Caki2 (cell line): ENCODE results near the gene QPCTL. TPM values are rescaled to one million over a fixed set of nuclear protein-coding genes. Genes with fewer than 3 reads are reported as not detected.
"Not testable (repeated sequence)": the region's sequence is repeated elsewhere in the genome, so short reads cannot be mapped to it uniquely, and the experiment has no call there.

Experiments
- DNase-seq: peaks from one replicate; pipeline ENCODE4 v3.0.0-alpha.2; 2015; ENCODE audit warnings: low read depth
- in situ Hi-C: cut with HindIII; loops from 2 replicates; pipeline ENCODE4 v1.10.0; 2016; ENCODE audit warnings: low sequenced_read_pairs, low pct_unique_long_range_greater_than_20kb, mixed read lengths
- total RNA-seq: library from RNA; depleted of rRNA; stranded (reverse); fragments of >200 nt; shearing (Covaris generic); gene quantifications from 2 replicates; pipeline ENCODE4 v1.2.3, GENCODE V29; 2014; ENCODE audit warnings: low replicate concordance

The QPCTL gene
- total RNA-seq, 1 experiment from 2014 or later, result 35.6 TPM

- in situ Hi-C loops, result no loop called here
- DNase-seq, result peak; percentile 91
These were observed 21.6 kb upstream of the QPCTL start for GRCh38 chr19:45670670-45671453.

GRCh38 chr19:45674946-45675345 lies 17.5 kb upstream of the QPCTL start:
- no peak for DNase-seq
- in situ Hi-C loops, result no loop called here

GRCh38 chr19:45676851-45677263 lies 15.6 kb upstream of the QPCTL start:
- in situ Hi-C loops, result no loop called here
- no peak for DNase-seq

GRCh38 chr19:45677351-45678230 lies 14.9 kb upstream of the QPCTL start:
- in situ Hi-C loops, result no loop called here
- DNase-seq, result peak; percentile 38

GRCh38 chr19:45681391-45682015 lies 11.0 kb upstream of the QPCTL start:
- in situ Hi-C loops, result no loop called here

GRCh38 chr19:45682117-45682516 lies 10.3 kb upstream of the QPCTL start:
- in situ Hi-C loops, result no loop called here
- DNase-seq, result no peak

More at GRCh38 chr19:45681391-45682015, 11.0 kb upstream of the QPCTL start:
- peak; percentile 93 for DNase-seq

- in situ Hi-C loops, result no loop called here
- no peak for DNase-seq
These were observed 9.6 kb upstream of the QPCTL start for GRCh38 chr19:45682908-45683307.

- DNase-seq, in situ Hi-C loops: not testable (repeated sequence)
These were observed 7.4 kb upstream of the QPCTL start for GRCh38 chr19:45685045-45685444.

GRCh38 chr19:45687599-45687998 lies 4.9 kb upstream of the QPCTL start:
- DNase-seq, result no peak
- in situ Hi-C loops, result no loop called here

- in situ Hi-C loops, result no loop called here
- peak; percentile 98 for DNase-seq
These were observed 815 bp upstream of the QPCTL start, which contains the start of gene SNRPD2 for GRCh38 chr19:45691516-45692186. Gene SNRPD2, minus strand, starts transcription at chr19:45691953. Its CDS starts 65 bp downstream, at chr19:45691888.

- in situ Hi-C loops, result no loop called here
- DNase-seq, result peak; percentile 80
These were observed 781 bp downstream of the QPCTL start for GRCh38 chr19:45693106-45693788.

- in situ Hi-C loops, result no loop called here
- DNase-seq, result no peak
These were observed 9.2 kb downstream of the QPCTL start for GRCh38 chr19:45701676-45702075.

- no peak for DNase-seq
- in situ Hi-C loops, result no loop called here
These were observed 12.6 kb downstream of the QPCTL start for GRCh38 chr19:45705115-45705514.

- DNase-seq, result no peak
- in situ Hi-C loops, result no loop called here
These were observed 13.4 kb downstream of the QPCTL start for GRCh38 chr19:45705710-45706415.

GRCh38 chr19:45710356-45711130 lies 18.1 kb downstream of the QPCTL start:
- no peak for DNase-seq
- in situ Hi-C loops, result no loop called here

GRCh38 chr19:45711851-45712698 lies 19.6 kb downstream of the QPCTL start:
- in situ Hi-C loops, result no loop called here
- no peak for DNase-seq
